ENCODE data around the gene IAPP.
"Not testable (repeated sequence)": the region's sequence is repeated elsewhere in the genome, so short reads cannot be mapped to it uniquely, and the experiment has no call there.

Gene IAPP

DNA sequence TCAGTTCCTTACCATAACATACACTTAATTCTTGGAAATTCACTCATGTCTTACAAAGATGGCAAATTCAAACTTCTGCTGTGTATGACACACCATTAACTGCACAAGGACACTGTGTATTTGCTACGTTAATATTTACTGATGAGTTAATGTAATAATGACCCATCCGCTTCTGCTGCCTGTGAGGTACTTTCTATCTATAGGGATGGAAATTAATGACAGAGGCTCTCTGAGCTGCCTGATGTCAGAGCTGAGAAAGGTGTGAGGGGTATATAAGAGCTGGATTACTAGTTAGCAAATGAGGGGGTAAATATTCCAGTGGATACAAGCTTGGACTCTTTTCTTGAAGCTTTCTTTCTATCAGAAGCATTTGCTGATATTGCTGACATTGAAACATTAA, at the start of gene IAPP:
IAPP (plus strand) TSS at position 301 of the 400 bp plus-strand sequence. CDS start 450 bp downstream, outside the sequence.
- no peak for DNase-seq

DNA sequence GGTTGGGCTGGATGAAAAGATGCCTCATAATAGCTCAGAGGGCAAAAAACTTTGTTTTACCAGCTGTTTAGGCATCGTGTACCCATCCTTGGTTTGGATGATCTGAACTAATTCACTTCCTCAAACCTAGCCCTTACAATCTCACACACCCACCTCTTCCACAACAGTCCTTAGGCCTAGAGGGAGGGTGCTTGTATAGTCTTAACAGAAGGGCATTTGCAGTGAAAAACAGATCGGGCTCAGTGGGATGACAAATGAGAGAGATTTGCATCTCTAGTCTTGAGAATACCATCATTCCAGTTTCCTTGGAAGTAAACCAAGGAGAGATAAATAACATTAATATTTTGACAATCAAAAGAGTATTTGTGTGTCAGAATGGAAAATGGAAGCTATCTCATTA, 49.0 kb upstream of the IAPP start:
- DNase-seq, result peak in 1 of 58 donors; percentile 17

DNA sequence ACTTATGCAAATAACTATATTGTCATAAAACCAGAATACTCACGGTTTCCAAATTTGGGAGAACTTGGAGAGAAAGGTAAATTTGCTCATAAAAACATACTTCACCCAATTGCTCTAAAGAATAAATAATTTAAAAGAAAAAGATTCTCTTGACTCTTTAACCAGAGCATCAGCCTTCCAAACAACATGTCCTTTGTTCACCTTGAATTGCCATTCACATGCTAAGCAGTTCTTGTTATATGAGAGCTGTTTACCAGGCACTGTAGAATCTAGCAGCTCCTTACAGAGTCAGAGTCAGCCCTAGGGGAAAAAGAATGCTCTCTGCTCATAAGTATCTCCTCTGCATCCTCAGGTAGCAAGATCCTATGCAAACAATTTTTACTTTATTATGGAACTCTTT, 48.2 kb upstream of the IAPP start:
- DNase-seq, result peak in 5 of 58 donors; percentile 11 to 81 (median 14)

DNA sequence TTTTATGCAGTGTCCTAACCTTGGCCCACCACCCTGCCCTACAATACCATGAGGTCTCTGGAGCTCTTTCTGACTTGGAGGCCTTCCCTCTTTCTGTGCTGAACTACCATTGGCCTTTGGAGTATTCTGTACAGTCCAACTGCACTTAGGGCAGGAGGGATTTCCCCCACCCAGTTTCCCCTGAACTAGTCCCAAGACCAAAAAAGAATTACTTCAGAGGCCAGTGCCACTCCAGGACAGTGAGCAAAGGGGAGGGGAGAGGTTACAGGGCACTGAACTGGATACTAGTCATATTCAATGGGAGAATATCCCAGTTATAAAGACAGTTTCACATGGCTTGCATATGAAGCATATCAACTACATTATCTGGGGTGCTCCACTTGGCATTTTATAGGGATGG, 44.1 kb upstream of the IAPP start:
- DNase-seq, result no peak

DNA sequence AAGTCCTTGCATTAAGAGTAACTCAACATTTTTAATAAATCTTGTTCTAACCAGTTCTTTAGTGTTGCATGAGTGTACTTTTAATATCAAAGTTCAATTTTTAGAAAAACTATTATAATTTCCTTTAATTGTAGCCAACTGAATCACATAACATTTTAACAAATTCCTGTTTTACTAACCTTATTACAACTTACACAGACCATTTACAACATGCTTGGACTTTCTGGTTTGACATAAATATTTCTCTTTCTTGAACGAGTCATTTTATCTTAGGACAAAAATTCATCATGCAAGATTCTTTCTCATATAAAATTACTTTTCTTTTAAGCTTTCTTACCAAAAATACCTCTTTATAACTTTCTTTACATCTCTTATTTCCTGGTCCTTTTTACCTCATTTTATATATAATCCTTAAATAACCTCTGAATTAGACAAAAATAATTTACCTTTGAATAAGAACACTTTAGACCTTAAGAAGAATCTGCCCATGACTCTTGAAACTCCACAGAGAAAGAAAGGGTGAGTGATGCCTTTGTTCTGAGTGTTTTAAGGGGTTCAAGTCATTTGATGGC, 41.9 kb upstream of the IAPP start:
- DNase-seq, result no peak

DNA sequence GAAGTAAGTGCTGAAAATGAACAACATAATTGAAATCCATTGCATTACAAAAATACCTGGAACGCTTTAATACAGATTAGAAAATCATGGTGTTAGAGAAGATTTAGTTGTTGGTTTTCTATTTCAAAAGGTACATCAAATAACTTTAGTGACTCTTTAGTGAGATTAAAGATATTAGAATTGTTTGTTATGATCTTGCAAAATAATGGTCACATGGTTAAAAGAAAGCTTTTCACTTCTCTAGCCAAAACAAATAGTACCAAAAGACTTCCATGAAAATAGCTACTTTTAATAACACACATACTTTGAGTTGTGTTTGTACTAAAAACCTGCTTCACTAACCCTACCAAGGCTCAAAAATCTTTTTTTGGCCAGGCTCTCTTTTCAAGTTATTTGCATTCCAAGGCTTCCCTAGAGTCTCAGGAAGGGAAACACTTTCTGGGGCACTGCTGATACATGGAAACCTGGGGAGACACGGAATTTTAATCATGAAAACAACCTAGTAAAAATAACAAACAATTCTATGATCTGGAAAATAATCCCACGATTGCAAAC, 37.9 kb upstream of the IAPP start, which contains the start of gene SLCO1A2:
SLCO1A2 (minus strand) TSS at position 147 of the 555 bp plus-strand sequence. CDS start 270 bp downstream, outside the sequence.
- no peak for DNase-seq

DNA sequence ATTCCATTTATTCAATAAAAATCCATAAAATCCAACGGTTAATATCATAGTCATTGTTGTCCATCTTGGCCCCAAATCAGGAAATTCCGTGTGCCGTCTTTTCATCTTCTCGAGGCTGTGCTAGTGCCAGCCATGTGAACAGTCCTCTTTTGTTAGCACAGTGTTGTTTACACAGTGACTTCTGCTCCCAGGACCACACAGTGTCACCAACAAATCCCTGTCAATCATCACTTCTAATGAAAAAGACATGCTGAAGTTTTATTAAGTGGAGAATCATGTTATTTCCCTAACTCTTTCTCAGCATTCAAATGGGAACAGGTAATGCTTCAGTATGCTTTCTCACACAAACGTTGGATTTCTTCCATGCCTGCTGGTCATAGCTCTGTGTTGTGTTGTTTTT, 36.0 kb upstream of the IAPP start:
- DNase-seq, result peak in 37 of 58 donors; percentile 2 to 78 (median 36)

DNA sequence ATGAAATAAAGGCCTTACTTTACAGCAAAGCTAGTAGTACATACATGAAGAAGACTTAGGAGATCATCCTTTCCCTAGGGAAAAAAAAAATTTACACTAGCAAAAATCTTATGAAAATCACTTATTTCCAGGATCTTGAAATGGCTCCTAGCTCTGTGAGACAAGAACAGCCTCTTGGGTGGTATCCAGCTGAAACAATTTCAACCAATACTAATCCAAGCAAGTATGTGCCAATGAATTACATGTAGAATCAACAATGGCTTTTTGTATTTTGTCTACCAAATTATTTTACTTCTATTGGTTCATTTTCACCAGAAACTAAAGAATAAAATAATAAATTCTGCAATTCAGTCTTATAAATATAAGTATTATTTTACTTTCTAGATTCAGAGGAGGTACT, 35.2 kb upstream of the IAPP start:
- peak in 5 of 58 donors; percentile 11 to 47 (median 23) for DNase-seq

DNA sequence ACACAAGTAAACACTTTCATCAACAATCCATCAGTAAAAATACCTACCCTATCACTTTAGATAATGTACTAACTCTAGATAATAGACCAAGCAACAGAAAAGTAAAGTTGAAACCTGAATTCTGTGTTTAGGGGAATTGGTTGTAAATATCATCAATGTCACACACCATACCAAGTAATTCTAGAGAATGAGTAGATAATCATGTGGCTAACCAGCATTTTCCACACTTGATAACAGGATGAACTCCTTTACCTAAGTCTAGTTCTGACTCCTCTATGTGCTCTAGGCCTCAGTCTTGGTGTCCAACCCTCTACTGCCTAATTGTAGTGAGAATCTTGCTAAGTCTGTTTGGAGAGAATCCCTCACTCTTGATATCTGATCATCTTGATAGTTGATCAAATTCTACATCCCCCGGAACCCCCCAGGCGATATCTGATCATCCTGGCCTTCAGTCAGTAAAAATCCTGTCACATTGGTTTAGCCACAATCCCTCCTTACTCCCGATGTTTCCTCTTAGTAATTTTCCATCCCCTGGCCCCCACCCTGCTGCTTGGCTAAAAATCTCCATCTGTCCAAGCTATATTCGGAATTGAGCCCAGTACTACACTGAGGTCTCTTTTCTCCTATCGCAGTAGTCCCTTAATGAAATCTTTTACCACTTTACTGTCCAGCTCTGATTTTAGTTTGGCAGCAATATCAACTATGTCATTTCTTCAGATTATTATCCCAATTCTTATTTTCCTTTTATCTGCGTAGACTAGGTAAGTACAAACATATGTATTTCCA, 34.5 kb upstream of the IAPP start:
- peak in 1 of 58 donors; percentile 20 for DNase-seq

DNA sequence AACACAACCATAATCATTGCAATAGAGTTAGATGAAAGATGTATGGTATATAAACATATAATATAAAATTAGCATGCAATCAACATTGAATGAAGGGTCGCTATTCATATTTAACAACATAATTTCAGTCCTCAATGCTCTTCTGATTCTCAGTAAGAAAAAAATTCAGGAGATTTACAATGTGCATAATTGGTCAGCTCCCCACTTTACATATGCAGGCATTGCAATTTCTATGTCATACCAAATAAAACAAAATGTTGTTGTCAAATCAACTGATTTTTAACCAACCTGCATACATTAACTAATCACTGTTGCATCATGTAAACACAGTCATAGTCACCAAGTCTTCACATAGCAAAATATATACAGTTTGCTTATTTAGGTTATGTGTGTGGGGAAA, 32.8 kb upstream of the IAPP start:
- DNase-seq, result no peak

DNA sequence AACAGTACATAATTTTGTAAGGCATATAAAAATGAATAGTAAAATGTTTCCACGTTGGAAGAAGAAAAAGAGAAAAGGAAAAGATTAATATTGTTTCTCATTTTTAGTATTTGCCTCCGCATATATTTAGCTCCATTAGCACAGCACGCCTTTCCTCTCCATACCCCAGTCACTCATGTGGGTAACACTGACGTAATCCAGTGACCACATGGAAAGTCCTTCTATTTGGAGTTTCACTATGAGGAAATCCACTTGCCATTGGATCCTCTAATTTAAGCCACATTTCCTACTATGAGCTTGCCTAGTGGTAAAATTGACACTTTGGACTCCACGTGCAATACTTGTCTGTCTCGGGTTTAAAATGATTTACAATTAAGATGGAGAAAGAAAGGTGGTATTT, 32.3 kb upstream of the IAPP start:
- DNase-seq, result no peak

DNA sequence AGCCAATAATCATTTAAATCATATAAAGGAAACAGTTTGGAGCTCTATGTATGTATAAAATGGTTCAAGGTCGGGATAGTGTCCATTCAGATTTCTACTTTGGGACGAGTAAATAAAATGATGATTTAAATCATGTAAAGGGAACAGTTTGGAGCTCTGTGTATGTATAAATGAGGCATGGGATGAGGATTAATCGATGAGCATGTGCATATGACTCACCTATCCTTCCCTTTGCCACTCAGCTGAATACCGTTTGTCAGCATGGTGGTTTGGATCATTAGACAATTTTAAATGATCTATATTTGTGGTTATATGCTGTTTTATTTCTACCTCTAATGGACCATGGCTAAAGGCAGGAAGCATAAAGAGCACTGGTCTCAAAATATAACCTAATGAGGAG, 30.9 kb upstream of the IAPP start:
- DNase-seq, result no peak

DNA sequence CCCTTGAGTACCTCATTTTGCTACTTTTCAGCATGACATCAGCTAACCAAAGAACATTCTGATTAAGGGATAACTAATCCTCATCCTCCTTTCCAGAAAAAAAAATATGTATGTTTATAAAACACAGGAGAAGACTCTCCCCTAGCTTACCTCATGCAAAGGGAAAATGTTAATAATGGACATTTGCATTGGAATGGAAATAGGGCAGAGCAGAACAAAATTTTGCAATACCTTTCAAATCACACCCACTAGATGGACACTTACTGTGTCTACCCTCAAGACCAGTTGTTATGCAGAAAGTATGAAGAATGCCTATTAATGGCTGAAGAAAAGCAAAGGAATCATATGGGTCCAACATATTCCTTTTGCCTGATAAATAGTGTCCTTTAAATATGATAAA, 29.1 kb upstream of the IAPP start:
- DNase-seq, result no peak

DNA sequence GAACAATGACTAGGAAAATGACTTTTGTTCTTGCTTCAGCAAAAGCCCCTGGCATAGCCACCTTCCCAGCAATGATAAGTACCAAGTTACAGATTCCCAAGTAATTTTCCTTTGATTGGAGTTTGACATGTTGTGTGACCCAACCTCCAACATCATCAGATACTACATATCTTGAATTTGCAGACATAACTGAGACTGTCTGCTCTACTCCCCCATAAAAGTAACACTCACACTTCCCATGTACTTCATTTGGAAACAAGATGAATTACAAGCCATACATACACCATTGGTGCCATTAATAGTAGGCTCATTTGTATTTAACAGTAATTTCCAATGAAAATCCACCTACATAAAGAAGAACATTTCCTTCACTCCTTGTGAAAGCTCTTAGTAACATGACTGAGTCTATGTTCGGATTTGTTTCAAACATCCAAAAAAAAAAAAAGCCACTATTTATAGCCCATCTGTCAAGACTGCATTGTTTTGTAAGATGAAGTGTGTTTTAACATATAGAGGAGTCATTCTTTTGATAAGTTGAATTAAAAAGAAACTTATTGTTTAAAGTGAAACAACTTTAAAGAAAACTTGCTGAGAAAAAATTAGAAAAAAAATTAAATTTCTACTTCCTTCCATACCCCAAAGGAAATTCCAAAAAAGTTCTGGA, 26.0 kb upstream of the IAPP start:
- no peak for DNase-seq

DNA sequence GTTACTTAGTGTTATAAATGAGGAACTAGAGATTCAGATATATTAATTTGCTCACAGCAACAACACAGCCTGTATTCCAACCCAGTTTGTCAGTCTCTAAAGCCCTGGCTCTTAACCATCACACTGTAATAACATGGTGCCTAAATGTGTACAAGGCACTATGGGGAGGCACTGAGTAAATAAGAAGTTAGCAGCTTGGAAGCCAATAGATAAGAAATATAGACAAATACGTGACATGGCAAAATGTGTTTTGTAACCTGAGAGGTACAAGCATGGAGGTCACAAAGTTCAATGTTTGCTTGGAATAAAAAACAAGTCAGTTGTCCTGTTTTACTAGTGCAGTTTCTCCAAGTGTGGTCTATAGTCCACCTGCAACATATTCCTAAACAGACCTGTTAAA, 21.7 kb upstream of the IAPP start:
- DNase-seq, result no peak

DNA sequence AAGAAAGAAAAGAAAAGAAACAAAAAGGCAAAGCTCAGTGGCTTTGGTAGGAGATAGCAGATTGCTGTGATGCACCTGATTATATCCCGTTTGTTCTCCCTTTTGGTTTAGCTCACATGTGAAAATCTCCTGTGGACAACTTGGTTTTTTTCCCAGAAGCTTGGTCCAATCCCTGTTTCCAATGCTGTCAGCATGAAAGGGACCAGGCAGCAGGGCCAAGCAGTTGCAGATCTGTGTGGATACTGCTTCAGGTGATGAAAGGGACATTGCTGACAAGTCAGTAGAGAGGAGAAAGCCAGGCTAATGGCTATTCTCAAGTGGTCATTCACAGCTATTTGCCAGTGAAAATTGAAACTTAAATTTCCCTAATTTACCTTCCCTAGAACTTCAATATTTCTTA, 19.2 kb upstream of the IAPP start:
- no peak for DNase-seq

DNA sequence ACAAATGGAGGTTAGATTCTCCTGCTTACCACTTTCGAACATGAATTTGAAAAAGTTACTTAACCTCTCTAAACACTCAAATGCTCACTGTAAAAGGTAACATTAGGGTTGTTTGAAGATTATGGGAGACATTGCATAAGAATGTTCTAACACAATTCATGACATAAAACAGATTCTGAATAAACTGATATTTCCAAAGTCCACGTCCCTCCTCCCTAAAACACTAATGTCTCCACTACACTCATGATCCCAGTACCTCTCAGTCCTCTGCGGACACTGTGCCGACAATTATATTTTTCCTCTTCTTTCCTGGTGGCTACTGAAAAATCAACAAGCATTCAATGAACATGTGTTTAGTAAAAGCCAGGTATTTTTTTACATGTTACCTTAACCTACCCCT, 18.8 kb upstream of the IAPP start:
- DNase-seq, result no peak

DNA sequence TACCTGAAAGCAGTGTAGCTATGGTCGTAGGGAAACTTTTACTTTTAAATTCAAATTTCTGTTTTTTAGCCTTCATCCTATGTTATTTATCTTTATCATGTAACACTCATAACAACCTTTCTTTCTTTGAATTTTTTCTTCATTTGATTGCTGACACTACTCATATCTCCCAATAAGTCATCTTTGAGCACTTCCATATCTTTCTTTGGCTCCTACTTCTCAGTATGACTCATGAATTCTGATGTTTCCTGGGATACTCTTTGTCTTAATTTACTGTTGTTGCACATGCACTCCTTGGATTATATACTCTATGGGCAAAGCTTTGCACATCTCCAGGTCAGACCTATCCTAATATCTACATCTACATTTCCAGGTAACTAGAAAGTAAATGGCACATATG, 18.1 kb upstream of the IAPP start:
- no peak for DNase-seq

DNA sequence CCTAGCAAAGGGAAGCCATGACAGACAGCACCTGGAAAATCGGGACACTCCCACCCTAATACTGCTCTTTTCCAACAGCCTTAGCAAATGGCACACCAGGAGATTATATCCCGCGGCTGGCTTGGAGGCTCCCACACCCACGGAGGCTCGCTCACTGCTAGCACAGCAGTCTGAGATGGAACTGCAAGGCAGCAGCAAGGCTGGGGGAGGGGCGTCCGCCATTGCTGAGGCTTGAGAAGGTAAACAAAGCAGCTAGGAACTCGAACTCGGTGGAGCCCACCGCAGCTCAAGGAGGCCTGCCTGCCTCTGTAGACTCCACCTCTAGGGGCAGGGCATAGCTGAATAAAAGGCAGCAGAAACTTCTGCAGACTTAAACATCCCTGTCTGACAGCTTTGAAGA, 12.1 kb upstream of the IAPP start:
- DNase-seq, result not testable (repeated sequence)

DNA sequence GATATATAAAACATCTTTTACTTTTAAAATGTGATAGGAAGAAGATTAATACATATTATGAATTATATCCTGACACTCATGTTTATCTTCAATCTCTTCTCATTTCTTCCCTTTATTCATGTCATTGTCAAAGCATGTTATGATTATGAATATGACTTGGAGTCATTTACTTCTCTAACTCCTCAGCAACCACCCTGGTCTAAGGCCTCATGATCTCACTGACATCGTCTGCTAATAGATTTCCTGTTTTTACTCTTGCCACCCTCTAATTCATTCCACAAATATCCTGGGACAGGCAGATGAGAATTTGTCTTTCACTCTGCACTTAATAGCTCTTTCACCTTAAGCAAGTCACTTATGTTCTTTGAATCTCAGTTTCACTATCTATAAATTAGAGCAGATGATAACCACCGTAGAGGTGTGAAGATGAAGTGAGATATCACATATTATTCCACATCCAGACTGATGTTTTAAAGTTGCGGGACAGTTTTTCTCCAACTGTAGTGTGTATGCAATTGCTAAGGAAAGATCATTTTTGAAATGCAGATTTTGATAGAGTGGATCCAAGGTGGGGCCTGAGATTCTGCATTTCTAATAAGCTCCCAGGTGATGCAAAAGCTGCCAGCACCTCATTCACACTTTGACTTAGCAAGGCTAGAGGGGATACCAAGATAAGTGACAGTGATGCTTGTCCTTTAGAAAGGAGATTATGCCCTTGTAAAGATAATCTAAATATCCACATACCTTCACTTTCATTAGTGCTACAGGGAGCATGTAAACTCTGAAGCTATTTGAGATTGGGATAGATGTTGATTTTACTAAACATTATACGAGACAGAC, 3.3 kb upstream of the IAPP start:
- DNase-seq, result no peak

DNA sequence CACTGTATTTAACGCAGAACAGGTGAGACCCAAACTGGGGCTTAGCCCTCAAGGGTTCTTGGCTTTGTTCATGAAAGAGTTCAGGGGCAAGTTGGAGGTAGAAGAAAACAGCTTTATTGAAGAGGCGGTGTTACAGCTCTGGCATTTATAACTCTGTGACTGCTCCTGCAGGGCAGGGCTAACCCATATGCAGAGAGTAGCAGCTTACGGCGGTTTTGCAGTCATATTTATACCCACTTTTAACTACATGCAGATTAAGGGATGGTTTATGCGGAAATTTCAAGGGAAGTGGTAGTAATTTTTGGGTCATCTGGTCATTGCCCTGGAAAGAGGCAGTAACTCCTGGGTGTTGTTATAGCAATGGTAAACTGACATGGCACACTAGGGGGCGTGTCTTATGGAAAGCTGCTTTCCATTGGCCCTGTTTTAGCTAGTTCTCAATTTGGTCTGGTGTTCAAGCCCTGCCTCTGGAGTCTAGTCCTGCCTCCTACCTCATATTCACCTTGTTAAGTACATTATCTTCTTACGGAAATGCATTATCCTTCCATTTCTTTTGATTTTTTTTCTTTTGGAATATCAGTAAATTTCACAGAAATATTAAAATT, 1.8 kb upstream of the IAPP start:
- no peak for DNase-seq
